Non-pigmented ciliary epithelial cell (primary cell): ENCODE results near the gene DCDC2C.

Experiments used
- DNase-seq: peaks from one replicate; pipeline ENCODE4 v3.0.0-alpha.2; 2010; ENCODE audit warnings: low read depth

The DCDC2C gene

GRCh38 chr2:3743951-3744555, 40.7 kb downstream of the DCDC2C start:
- no peak for DNase-seq

GRCh38 chr2:3745920-3746319, 42.5 kb downstream of the DCDC2C start:
- DNase-seq: no peak

GRCh38 chr2:3747032-3747654, 43.8 kb downstream of the DCDC2C start:
- DNase-seq: no peak

- DNase-seq: no peak
These were observed 44.5 kb downstream of the DCDC2C start for GRCh38 chr2:3747826-3748225.

GRCh38 chr2:3749201-3749600, 45.8 kb downstream of the DCDC2C start:
- no peak for DNase-seq

- no peak for DNase-seq
These were observed 47.9 kb downstream of the DCDC2C start for GRCh38 chr2:3751251-3751650.

- DNase-seq: no peak
These were observed 48.4 kb downstream of the DCDC2C start for GRCh38 chr2:3751806-3752205.

- no peak for DNase-seq
These were observed 49.0 kb downstream of the DCDC2C start for GRCh38 chr2:3752376-3752775.

- DNase-seq: no peak
These were observed 50.2 kb downstream of the DCDC2C start for GRCh38 chr2:3753561-3753960.

- no peak for DNase-seq
These were observed 50.9 kb downstream of the DCDC2C start for GRCh38 chr2:3754280-3754679.

- DNase-seq: no peak
These were observed 51.4 kb downstream of the DCDC2C start for GRCh38 chr2:3754795-3755194.

- no peak for DNase-seq
These were observed 51.9 kb downstream of the DCDC2C start for GRCh38 chr2:3755277-3755676.

- no peak for DNase-seq
These were observed 52.9 kb downstream of the DCDC2C start for GRCh38 chr2:3756306-3756705.

- DNase-seq: no peak
These were observed 55.5 kb downstream of the DCDC2C start for GRCh38 chr2:3758906-3759305.

GRCh38 chr2:3759331-3759730, 56.0 kb downstream of the DCDC2C start:
- peak; percentile 56 for DNase-seq

- no peak for DNase-seq
These were observed 56.4 kb downstream of the DCDC2C start for GRCh38 chr2:3759761-3760160.

- DNase-seq: no peak
These were observed 57.9 kb downstream of the DCDC2C start for GRCh38 chr2:3761272-3761671.

GRCh38 chr2:3762771-3763447, 59.5 kb downstream of the DCDC2C start:
- no peak for DNase-seq

GRCh38 chr2:3766824-3767223, 63.4 kb downstream of the DCDC2C start:
- no peak for DNase-seq

- no peak for DNase-seq
These were observed 65.8 kb downstream of the DCDC2C start for GRCh38 chr2:3768960-3769765.

- no peak for DNase-seq
These were observed 66.4 kb downstream of the DCDC2C start for GRCh38 chr2:3769766-3770165.

- DNase-seq: no peak
These were observed 67.5 kb downstream of the DCDC2C start for GRCh38 chr2:3770724-3771415.
